HTERT RPE-1 (cell line): ENCODE measurements around the gene EXPH5.

Source experiments
- in situ Hi-C: fragments of 300-500 bp; cut with MboI; formaldehyde crosslinking; loops from 4 replicates; pipeline ENCODE4 v1.14.3; 2020; ENCODE audit warnings: low sequenced_read_pairs

The EXPH5 gene

GRCh38 chr11:108568195-108568858, 25.2 kb downstream of the EXPH5 start:
- in situ Hi-C loops: no loop called here

- in situ Hi-C loops: no loop called here
Observed at GRCh38 chr11:108565653-108566052, 27.9 kb downstream of the EXPH5 start.

DNA sequence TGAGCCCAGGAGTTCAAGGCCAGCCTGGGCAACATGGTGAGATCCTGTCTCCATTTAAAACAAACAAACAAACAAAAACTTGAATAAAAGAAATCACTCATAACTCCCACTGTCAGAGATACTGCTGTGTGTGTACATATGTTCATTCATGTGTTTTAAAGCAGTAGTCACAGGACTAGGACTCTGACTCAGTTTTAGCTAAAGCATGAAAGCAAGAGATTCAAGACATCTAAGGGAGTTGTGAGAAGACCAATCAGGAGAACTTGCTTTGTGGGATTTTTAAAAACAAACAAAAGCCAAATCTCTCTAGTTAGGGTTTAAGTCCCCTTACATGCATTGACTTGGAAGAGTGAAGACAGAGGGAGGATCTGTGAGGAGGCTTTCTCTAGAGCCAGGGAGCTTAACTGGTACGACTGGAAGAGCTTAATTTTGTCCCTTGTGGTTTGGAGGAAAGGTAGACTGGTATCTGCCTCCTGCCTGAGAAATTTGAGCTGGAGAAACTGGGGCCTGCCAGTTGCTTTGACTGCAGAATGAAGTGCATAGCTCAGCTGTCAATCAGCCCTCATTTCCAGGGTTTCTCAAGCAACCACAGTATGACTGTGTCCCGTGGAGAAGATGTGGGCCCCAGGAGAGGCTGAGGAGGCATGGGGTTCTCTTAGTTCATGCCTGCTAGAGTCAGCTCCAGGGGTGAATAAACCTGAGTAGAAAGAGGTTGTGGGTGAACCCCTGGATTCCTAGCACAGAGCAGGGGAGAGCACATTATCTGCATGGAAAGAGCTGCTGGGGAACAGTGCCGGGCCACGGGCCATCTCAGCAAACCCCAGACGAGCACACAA, 30.6 kb downstream of the EXPH5 start:
- in situ Hi-C loops: no loop called here

GRCh38 chr11:108561535-108561991, 32.0 kb downstream of the EXPH5 start:
- in situ Hi-C loops: no loop called here

- in situ Hi-C loops: no loop called here
Observed at GRCh38 chr11:108559904-108560303, 33.7 kb downstream of the EXPH5 start.

- in situ Hi-C loops: no loop called here
Observed at GRCh38 chr11:108559340-108559739, 34.2 kb downstream of the EXPH5 start.

DNA sequence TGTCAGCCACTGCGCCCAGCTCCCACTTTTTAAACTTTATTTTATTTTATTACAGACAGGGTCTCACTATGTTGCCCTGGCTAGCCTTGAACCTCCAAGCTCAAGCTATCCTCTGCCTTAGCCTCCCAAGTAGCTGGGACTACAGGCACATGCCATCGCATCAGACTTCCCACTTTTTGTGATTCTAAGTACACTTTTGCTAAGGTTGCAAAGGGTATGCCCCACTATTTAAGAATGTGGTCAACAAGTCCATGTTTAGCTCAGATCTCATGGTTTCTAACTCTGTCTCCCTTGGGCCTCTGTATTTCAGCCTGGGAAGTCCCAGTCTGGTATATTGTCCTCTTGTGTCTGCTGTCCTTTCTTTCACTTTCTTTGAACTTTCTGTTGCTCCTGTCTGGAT, 35.3 kb downstream of the EXPH5 start:
- in situ Hi-C loops: no loop called here

DNA sequence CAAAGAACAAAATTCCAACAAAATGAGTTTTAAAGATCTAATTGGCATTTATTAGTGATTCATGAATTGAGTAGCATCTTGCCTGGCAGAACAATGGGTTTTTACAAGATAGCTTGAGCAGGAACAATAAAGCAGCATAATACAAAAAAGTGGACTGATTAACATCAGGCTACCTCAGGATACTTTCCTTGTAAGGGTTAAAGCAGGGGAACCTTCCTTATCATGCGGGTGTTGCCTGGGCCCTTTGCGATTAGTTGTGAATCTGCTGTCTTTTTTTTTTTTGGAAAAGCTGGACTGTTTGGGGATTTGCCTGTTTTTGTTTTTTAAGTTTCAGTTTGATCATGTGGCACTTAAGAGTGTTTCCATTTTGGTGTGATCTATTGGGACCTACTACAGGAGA, 37.5 kb downstream of the EXPH5 start:
- in situ Hi-C loops: no loop called here

DNA sequence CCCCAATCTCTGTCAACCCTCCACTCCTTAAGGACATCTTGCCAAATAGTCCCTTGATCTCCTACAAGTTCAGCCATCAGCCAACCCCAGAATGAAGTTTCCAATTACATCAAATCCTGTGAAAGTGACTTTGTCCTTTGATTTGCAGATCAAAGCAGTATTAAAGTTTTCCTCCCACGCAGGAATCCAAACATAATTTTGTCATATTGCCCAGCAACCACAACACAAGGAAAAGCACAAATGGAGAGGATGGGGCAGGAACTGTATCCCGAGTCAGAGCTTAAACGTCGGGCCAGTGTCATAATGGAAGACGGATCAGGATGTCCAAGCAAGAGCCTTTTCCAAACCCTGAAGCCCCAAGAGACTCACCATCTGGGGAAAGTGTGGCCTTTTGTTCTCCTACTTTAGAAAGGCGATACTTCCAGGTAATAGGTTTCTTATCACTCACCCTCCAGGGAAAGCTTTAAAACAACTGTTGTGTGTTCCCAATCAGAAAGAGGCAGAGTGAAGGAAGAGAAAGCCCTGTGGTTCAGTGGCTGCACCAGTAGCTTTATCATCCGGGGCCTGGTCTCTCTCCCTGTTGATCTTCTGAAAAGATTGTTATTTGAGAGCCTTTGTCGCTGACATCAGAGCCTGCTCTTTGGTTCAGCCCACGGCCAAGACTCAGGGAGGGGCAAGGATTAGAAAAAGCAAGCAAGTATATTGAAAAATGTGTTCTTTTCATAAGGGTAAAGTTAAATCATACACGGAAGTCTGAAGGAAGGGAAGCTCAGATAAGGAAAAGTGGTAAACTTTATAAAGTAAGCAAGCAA, 41.7 kb downstream of the EXPH5 start:
- in situ Hi-C loops: no loop called here

DNA sequence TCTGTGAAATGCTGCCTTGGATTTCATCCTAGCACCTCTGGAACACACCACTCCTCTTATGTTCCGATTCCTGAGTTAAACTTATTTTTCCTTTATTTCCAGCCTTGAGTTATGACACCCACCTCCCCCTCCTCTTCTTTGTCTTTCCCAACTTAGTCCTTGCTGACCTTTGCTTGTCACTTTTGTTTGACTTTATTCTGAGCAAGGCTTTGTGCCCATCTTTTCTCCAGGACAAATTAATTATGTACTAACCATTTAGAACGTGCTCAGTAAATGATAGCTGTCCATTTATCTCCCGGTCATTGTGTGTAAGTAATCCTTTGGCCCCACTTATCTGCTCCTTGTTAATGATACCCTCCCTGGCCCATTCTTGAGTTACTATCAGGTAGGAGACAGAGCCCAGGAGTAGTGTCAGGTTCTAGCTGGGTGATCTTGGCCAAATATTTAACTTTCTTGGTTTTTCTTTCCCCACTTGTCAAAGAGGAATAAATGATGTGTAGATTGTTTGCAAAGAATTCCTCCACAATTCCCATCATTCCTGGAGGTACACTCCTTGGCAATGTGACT, 44.2 kb downstream of the EXPH5 start:
- in situ Hi-C loops: no loop called here

DNA sequence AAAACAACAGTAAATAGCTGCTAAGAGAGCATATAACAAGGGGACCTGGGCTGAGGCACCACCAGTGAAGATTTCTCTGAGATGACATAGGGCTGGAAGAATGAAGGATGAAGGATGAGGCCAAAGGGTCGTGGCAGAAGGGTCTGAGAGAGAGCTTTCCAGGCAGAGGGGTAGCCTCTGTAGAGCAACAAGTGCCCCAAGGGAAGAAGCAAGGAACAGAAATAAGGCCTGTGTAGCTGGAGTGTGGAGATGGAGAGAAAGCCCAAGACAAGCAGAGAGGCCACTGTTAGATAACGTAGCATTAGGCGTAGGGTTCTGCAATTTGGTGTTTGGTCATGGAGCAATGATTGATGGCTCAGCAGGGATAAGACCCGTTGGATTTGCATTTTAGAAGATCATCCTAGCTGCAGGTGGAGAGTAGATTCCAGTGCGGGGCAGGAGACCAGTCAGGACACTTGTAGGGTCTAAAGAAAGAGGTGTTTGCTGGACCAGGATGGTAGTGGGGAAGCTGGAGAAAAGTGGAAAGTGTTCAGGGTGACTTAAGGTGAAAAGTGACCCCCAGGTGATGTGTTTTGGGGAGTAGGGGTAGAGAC, 47.6 kb downstream of the EXPH5 start:
- in situ Hi-C loops: no loop called here

DNA sequence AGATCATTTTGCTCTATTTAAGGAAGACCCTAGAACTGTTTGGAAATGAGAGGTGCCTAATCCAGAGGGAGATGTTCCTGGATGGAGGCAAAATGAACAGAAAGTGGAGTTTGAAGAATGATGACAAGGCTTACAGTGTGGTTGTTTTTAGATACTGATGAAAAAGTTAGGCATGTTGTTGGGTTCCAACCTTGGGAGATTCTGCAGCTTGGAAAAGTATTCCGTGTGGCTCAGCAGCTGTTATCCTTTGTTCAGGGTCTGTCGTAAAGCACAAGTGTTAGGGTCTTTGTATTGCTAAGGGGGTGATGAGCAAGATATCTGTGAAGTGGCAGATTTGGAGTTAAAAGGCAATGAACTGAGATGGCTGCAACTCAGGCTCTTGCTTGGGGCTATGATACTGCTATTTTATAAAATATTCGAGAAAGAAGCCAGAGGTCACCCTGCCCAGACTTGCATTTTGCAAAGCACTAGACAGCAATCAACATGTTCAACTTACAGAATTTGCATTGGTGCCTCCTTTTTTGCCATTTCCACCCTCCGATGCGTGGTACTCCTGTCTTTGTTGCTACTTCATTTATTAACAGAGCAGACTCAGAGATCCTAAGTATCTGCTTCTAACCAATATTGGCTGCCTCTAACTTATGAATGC, 50.1 kb downstream of the EXPH5 start:
- in situ Hi-C loops: no loop called here

DNA sequence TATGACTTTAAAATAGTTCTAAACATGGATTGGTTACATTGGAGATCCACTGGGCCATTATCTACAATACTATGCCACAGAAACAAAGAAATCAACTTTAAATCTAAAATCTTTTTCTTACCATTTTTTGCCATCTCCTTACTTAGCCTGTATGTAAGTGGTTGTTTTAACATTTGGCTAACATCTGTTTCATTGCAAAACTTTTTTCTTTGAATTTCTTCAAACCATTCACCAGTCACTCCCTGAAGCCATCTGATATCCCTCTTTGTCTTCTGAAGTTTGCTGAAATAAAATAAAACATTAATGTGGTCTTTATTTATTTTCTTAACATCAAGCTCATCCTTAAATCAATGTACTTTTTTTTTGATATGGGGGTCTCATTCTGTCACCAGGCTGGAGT, 52.0 kb downstream of the EXPH5 start:
- in situ Hi-C loops: no loop called here

- in situ Hi-C loops: no loop called here
Observed at GRCh38 chr11:108538502-108538901, 55.1 kb downstream of the EXPH5 start.

DNA sequence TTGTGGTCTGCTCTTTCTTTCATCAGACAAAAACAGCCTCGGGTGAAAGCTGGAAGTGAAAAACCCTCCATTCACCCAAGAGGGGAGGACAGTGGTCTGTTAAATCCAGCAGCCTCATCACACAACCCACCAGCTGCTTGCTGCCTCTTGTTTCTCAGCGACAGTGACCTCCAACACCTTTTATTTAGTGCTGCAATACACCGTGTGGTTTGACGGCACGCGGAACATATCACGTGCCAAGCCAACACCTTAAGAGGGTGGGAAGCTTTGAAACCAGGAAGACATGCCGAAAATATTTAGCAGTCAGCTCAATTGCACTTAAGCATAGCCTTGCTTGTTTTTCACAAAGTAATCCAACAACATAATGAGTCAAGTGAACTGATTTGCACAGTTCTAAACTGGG, 55.5 kb downstream of the EXPH5 start:
- in situ Hi-C loops: no loop called here

DNA sequence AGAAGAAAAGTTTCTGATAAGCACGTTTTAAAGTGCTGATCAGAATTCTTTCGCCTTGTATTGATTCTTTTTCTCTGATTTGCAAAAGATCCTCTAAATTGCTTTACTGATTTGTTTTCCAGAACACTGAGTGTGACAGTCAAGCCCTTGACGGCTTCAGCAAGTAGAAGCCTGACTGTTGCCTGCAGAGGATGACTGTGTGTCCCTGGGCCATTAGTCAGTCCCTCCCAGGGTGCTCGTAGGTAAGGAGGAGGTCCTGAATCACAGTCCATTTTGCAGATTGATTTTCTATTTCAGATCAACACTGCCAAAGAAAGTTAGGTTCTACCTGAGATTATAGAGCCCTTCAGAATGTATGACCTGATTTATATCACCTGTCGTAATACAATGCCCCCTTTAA, 56.8 kb downstream of the EXPH5 start:
- in situ Hi-C loops: no loop called here

DNA sequence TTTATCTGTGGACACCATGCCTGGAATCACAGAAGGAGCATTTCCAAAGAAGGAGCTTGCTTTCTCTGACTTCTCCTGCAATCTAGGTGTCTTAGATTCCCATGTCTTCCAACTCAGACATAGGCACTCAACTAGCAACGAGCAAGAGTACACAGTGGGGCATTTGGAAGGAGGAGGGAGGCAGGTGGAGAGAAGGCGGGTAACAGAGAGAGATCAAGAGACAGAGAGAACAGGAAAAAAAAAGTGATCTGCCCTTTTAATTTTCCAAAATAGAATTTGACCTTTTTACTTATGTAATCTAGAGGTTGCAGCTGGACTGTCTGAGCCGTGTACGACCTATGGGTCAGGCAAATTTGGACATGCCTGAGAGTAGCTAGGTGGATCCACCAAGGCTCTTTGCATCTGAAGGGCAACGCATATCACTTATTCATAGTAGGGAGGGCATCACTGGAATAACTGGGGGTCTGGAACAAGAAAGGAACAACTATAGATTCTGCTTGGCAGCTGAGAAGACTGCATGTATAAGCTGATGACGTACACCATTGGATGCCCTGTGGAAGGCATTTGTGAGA, 58.1 kb downstream of the EXPH5 start:
- in situ Hi-C loops: no loop called here

DNA sequence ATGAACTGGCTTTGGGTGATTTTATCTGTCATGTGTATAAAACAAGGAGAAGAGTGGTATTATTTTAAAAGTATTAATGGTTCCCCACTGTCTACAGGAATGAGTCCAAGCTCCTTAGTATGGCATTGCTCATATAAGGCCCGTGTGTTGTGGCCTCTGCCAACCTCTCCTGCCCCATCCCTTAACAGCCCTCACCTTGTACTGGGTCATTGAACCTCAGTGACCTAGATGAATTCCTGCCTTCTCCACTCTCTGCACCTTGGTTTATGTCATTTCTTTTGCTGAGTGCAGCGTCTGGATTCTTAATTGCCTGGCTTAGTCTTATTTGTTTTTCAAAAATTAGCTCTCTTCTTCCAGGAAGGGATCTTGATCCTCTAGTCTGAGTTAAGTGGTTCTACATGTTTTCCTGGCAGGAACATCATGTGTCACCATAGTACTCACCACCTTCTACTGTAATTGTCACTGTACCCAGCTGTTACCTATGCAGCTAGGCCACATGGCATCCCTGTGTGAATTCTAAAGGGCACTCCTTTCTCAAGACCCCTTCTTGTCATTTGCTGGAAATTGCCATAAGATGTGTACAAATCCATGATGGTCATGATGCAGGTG, 59.2 kb downstream of the EXPH5 start:
- in situ Hi-C loops: no loop called here

DNA sequence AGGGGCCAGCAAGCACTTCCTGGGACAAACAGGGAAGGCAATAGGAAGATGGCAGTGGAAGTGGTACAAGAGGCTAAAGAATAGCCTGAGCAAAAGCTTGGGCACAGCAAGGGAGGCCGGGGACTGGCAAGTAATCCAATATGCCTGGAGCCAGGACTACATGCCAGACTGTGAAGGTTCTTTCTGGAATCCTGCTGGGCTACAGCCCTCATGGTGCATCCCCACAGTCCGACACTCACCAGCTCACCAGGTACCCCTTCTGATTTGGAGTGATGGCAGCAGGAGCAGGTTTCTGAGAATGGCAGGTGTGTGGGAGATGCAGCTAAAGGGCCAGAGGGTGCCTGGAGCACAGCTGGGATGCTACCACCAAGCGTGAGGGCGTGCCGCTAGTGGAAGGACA, 63.1 kb downstream of the EXPH5 start:
- in situ Hi-C loops: no loop called here

DNA sequence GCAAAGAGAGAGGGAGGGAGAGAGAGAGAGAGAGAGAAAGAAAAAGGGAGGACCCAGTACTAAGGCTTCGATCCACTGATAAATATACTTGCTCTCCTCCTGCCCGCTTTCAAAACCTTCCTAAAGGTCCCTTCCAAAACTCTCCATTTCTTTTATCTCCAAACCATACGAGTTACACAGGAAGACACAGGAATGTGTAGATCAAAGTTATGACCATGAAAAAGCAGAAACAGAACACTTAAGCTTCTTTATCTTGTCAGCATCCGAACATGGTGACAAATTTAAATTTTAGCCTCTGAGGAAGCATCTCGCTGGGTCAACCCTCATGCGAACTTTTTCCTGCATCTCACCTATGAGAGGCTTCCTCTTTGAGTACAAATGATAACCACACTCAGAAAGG, 66.2 kb downstream of the EXPH5 start:
- in situ Hi-C loops: no loop called here
